Ovary (tissue), 9 donors: ENCODE results near the gene ADARB2. TPM values are rescaled to one million over a fixed set of nuclear protein-coding genes. Genes with fewer than 3 reads are reported as not detected.

Experiments used
- DNase-seq, 5 donors: peaks; one replicate each; pipeline ENCODE4 v3.0.0-alpha.2; 2019 to 2020
- H3K27ac ChIP-seq, 2 donors: fragments of 200-600 bp; one replicate each; pipeline versions ENCODE4 v1.5.1 to v1.8.0; 2019 to 2022
- H3K27me3 ChIP-seq: fragments of 200-600 bp; one replicate; pipeline ENCODE4 v1.8.0; 2022
- H3K36me3 ChIP-seq: fragments of 200-600 bp; sonication (generic); one replicate; pipeline ENCODE4 v1.5.1; 2019
- H3K4me1 ChIP-seq: one replicate; pipeline ENCODE4 v1.8.1; 2013; ENCODE audit warnings: mild to moderate bottlenecking, moderate library complexity; ENCODE audit not compliant: insufficient read depth
- H3K4me3 ChIP-seq: fragments of 200-600 bp; sonication (generic); one replicate; pipeline ENCODE4 v1.5.1; 2017
- H3K9me3 ChIP-seq, 2 donors: fragments of 200-600 bp in 1 of 2; sonication (generic) in 1 of 2; one replicate each; pipeline versions ENCODE4 v1.5.1 to v1.8.1; 2013 to 2019; ENCODE audit warnings: mild to moderate bottlenecking in 1 of 2, moderate library complexity in 1 of 2
- EP300 ChIP-seq: sonication (generic); formaldehyde crosslinking; IDR thresholded peaks from one replicate; pipeline ENCODE4 v1.6.1; 2017; ENCODE audit warnings: antibody characterized with exemption
- POLR2A ChIP-seq: fragments of 450-650 bp; IDR thresholded peaks from one replicate; pipeline ENCODE4 v1.6.1; 2017; ENCODE audit warnings: antibody characterized with exemption, mild to moderate bottlenecking, moderate library complexity
- WGBS, 3 donors: extraction: QIAGEN DNeasy Blood & Tissue Kit in 1 of 3; methylation state at CpG; one replicate each; pipeline versions ENCODE4 v1.1.5 to v1.1.7; 2013 to 2017; 5-methylcytosine and 5-hydroxymethylcytosine counted together
- intact Hi-C, 4 donors: fragments of 100-400 bp; cut with DNase I; formaldehyde crosslinking; loops; one replicate each; pipeline versions ENCODE4 v1.11.0 to v1.15.1; 2022 to 2023
- polyA plus RNA-seq, 2 donors: library from polyadenylated mRNA; stranded (reverse); fragments of 200-250 nt in 1 of 2; fragments of 350-450 nt in 1 of 2; fragmentation: Illumina TruSeq in 1 of 2; extraction: RNeasy Lipid Tissue Mini Kit (QIAGEN cat#74804) in 1 of 2; gene quantifications; one replicate each; pipeline ENCODE4 v1.2.3, GENCODE V29; 2013 to 2014
- total RNA-seq, 7 donors: library from RNA; depleted of rRNA in 2 of 7; stranded (reverse); fragments of >200 nt in 2 of 7; fragmentation: NEBNext Ultra II Directional in 3 of 7; extraction: Animal tissue kit (Norgen Biotek cat#: 25700) in 3 of 7; gene quantifications; one replicate each; pipeline versions ENCODE4 v1.1.0 to v1.2.4, GENCODE V29; 2016 to 2023
- TF ChIP-seq, protein P1 (sequence below), 3 donors: fragments of 450-650 bp in 2 of 3; fragments of 200-600 bp in 1 of 3; IDR thresholded peaks; one replicate each; pipeline versions ENCODE4 v1.5.1 to v1.8.0; 2016 to 2022; ENCODE audit warnings: antibody characterized with exemption in 3 of 3, mild to moderate bottlenecking in 1 of 3
- donor health status: DM: no; HTN: no; CAD: no; lungs with moderate emphysema.
- donor health status: DM: no; HTN: no; CAD: no.
- donor health status: Bipolar disorder and iron deficiency.
- donor health status: DM: yes; HTN: yes; CAD: no.
- donor health status: DM: no; HTN: no; CAD: no.
- donor health status: DM: yes; HTN: yes; CAD: no.

ADARB2 gene
- total and polyA plus RNA-seq, 9 donors = 0.12 to 2.0 (median 0.36) TPM; not detected in 2

GRCh38 chr10:1132584-1132983 is 604.7 kb downstream of the ADARB2 start:
- DNase-seq = no peak
- TF ChIP-seq POLR2A = no peak
- no peak for TF ChIP-seq EP300
- TF ChIP-seq, protein P1, sequence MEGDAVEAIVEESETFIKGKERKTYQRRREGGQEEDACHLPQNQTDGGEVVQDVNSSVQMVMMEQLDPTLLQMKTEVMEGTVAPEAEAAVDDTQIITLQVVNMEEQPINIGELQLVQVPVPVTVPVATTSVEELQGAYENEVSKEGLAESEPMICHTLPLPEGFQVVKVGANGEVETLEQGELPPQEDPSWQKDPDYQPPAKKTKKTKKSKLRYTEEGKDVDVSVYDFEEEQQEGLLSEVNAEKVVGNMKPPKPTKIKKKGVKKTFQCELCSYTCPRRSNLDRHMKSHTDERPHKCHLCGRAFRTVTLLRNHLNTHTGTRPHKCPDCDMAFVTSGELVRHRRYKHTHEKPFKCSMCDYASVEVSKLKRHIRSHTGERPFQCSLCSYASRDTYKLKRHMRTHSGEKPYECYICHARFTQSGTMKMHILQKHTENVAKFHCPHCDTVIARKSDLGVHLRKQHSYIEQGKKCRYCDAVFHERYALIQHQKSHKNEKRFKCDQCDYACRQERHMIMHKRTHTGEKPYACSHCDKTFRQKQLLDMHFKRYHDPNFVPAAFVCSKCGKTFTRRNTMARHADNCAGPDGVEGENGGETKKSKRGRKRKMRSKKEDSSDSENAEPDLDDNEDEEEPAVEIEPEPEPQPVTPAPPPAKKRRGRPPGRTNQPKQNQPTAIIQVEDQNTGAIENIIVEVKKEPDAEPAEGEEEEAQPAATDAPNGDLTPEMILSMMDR (IDR thresholded peaks at IDR 0.05) = no peak
- no peak overlapping the region for H3K4me3 ChIP-seq
- H3K27ac ChIP-seq = no peak overlapping the region
- no peaks in the 10 kb centered on the region for H3K9me3 ChIP-seq
- 84 to 87% (median 85%) methylated on average over 10 of the region's 10 CpGs for WGBS, 3 donors
- peaks cover 3% of the 10 kb centered on the region for H3K36me3 ChIP-seq
- intact Hi-C loops = no loop called here
- H3K27me3 ChIP-seq = no peaks in the 10 kb centered on the region
- H3K4me1 ChIP-seq = peaks cover 1% of the 10 kb centered on the region

DNA sequence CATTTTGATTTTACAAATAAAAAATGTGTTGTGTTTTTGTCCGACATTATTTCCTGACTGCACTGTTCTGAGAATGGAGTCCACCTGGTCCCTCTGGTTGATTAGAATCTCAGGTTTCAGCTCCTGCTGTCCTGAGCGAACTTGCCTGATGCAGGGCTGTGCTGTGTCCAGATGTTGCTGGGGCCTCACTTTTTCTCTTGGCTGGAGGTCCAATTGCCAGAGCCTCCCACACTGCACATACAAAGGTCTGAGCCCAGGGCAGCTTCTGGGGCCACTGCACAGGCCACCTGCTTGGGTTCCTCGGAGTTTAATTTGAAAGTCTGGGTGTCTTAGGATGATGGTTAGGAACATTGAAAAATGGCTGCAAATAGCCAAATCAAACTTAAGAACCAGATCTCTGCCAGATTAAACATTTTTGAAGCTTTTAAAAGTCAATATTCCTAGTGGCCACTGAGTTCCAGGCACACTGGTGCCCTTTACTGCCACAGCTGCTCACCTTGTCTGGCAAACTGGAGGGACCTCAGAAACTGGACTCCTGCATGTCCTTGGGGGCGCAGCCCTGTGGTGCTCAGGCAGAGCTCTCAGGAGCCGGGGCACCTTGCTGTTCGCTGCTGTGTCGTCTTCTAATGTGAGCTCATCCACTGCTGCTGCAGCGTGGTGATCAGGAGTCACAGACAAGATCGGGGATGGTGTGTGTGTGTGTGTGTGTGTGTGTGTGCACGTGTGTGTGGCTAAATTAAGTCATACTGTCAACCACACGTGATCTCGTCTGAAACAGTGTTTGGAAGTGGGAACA is 606.1 kb downstream of the ADARB2 start:
- Histone ChIP-seq H3K4me3 (no peak overlapping the region), H3K36me3 (peaks cover 3% of the 10 kb centered on the region), H3K4me1 (peaks cover 1% of the 10 kb centered on the region), H3K27ac (no peak overlapping the region), H3K27me3 (no peaks in the 10 kb centered on the region), H3K9me3 (no peaks in the 10 kb centered on the region)
- TF ChIP-seq POLR2A = no peak
- TF ChIP-seq, protein P1 (IDR thresholded peaks at IDR 0.05) = no peak
- TF ChIP-seq EP300 = no peak
- 92 to 96% (median 94%) methylated on average over 12 of the region's 12 CpGs for WGBS, 3 donors
- intact Hi-C loops = no loop called here
- DNase-seq = no peak

GRCh38 chr10:1130226-1130625 is 607.1 kb downstream of the ADARB2 start:
- peaks cover 3% of the 10 kb centered on the region for H3K36me3 ChIP-seq
- H3K4me3 ChIP-seq = no peak overlapping the region
- H3K9me3 ChIP-seq = no peaks in the 10 kb centered on the region
- no peak for TF ChIP-seq POLR2A
- TF ChIP-seq EP300 = no peak
- TF ChIP-seq, protein P1 (IDR thresholded peaks at IDR 0.05) = no peak
- intact Hi-C loops = no loop called here
- no peaks in the 10 kb centered on the region for H3K27me3 ChIP-seq
- no peak for DNase-seq
- WGBS, 3 donors = 95 to 98% (median 97%) methylated on average over 10 of the region's 10 CpGs
- no peak overlapping the region for H3K27ac ChIP-seq
- peaks cover 1% of the 10 kb centered on the region for H3K4me1 ChIP-seq

DNA sequence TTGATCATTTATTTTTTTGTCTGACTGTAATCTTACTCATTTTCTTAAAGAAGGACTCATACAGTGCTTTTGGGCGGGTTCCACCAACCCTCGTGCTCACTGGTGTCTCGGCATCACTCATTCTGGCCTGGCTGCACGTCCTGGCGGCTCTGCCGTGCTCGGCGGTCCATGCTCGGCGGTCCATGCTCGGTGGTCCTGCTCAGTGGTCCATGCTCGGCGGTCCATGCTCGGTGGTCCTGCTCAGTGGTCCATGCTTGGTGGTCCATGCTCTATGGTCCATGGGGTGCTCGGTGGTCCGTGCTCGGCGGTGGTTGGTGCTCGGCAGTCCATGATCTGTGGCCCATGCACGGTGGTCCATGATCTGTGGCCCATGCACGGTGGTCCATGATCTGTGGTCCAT is 608.7 kb downstream of the ADARB2 start:
- no peak for TF ChIP-seq EP300
- TF ChIP-seq POLR2A = no peak
- TF ChIP-seq, protein P1 (IDR thresholded peaks at IDR 0.05) = no peak
- Histone ChIP-seq H3K27me3 (no peaks in the 10 kb centered on the region), H3K4me1 (peaks cover 1% of the 10 kb centered on the region), H3K36me3 (peaks cover 3% of the 10 kb centered on the region), H3K9me3 (no peaks in the 10 kb centered on the region), H3K4me3 (no peak overlapping the region), H3K27ac (no peak overlapping the region)
- 97 to 98% (median 98%) methylated on average over 21 of the region's 21 CpGs for WGBS, 3 donors
- DNase-seq = no peak
- intact Hi-C loops = no loop called here
